A549 treated with AZD2906 at 1 μM for 4 hours (cell line): ENCODE results near the gene DHRS1. TPM values are rescaled to one million over a fixed set of nuclear protein-coding genes. Genes with fewer than 3 reads are reported as not detected.

Source experiments
- total RNA-seq: library from RNA; stranded (reverse); fragments of 200-300 nt; extraction: Qiagen RNA extraction; gene quantifications from 5 replicates; pipeline ENCODE4 v1.2.3, GENCODE V29; 2022

DHRS1 gene
- 9.9 to 12.1 TPM (median 12.0 TPM) in 5 replicates for total RNA-seq

DNA sequence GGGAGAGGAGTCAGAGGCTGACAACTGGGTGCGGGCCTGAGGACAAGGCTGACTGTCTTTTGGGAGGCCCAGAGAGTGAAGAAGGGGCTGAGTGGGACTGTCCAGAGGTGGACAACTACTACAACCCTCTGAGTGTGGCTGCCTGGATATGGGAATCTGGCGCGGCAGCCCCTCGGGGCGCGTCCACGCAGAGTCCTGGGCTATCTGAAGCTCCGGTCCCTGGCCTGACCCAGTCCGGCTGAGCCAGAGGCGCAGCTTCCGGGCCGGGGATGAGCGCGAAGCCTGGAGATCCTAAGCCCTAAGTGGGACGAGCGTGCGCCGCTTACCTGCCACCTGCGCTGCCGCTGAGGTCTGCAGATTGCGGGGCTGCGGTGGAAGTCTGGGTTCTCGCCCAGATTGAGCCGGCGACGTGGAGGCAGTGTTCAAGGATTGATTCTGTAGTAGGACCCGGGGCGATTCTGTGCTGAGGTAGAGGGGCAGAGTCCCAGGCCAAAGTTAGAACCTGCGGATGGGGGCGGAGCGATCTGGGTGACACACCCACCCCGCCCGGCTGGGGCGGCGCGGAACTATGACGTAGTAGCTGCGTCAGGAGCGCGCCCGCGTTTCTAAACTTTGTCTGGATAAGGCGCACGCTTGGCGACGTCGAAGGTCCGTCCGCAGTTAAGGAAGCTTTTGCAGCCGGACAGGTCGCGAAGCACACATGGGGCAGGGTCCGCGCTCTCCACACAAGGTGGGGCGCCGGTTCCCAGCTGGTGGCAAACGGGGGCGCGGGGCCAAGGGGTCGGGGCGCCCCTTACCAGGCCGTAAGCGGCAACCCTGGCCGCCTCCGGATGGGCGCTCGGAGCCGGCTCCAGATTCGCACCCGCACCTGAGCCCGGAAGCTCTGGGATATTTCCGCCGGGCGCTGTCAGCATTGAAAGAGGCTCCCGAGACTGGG is at the start of gene DHRS1, which contains the start of gene NOP9:
Gene DHRS1 (minus strand): TSS at position 526 of the 937 bp plus-strand sequence. CDS start 674 bp downstream, outside the sequence.
Gene NOP9 (plus strand): TSS at position 596 of the 937 bp plus-strand sequence. CDS start 105 bp downstream, at position 701.

DNA sequence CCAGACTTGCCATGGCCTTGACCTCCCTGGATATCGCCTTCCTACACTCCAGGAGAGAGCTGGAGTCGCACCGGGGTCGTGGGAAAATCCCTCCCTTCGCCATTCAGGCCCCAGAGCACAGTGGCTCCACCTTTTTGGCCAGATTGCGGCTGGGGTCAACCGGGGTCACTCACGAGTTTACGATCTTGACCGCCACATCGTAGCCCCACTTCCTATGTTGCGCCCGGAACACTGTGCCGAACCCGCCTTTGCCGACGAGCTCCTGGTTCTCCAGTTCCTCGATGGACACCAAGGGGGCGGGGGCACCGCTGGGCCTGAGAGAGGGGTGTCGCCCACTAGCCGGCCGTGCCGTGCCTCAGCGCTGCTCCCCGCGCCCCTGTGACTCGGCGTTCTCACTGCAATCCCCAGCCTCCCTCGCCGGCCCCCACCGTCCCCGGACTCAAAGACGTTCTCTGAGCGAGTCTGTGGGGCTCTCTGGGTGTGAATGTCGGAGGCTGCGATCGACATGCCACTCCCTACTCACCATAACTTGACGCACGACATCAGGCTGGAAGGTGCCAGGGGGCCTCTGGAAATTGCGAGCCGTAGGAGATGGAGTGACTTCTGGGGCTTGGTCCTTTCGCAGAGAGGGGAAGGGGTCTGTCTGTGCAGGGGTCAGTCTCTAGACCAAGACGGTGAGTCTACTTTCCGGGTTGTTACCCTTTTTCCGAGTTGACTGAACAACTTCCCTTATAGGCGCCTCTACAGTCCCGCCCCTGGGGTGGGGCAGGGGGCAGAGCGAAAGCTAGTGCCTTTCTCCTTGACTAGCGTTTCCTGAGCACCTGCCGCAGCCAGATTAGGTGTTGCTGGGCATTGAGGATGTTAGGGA is 39.9 kb upstream of the DHRS1 start, which contains the start of gene RIPK3:
Gene RIPK3 (minus strand): TSS at position 708 of the 868 bp plus-strand sequence. CDS start 165 bp downstream, at position 543.

GRCh38 chr14:24334431-24335291 is 35.1 kb upstream of the DHRS1 start, which contains the start of gene ADCY4:
Gene ADCY4, minus strand, starts transcription at chr14:24335071. Its CDS starts 419 bp downstream, at chr14:24334652.

DNA sequence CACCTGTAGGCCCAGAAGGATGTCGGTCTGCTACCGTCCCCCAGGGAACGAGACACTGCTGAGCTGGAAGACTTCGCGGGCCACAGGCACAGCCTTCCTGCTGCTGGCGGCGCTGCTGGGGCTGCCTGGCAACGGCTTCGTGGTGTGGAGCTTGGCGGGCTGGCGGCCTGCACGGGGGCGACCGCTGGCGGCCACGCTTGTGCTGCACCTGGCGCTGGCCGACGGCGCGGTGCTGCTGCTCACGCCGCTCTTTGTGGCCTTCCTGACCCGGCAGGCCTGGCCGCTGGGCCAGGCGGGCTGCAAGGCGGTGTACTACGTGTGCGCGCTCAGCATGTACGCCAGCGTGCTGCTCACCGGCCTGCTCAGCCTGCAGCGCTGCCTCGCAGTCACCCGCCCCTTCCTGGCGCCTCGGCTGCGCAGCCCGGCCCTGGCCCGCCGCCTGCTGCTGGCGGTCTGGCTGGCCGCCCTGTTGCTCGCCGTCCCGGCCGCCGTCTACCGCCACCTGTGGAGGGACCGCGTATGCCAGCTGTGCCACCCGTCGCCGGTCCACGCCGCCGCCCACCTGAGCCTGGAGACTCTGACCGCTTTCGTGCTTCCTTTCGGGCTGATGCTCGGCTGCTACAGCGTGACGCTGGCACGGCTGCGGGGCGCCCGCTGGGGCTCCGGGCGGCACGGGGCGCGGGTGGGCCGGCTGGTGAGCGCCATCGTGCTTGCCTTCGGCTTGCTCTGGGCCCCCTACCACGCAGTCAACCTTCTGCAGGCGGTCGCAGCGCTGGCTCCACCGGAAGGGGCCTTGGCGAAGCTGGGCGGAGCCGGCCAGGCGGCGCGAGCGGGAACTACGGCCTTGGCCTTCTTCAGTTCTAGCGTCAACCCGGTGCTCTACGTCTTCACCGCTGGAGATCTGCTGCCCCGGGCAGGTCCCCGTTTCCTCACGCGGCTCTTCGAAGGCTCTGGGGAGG is 11.3 kb upstream of the DHRS1 start, which contains the start of gene LTB4R:
Gene LTB4R (plus strand): TSS at position 857 of the 959 bp plus-strand sequence. CDS start 4,150 bp downstream, outside the sequence.

GRCh38 chr14:24309538-24310264 is 10.1 kb upstream of the DHRS1 start, which contains the start of gene LTB4R2:
Gene LTB4R2, plus strand, starts transcription at chr14:24310140. Its CDS starts 525 bp downstream, at chr14:24310665.

GRCh38 chr14:24307575-24308341 is 8.2 kb upstream of the DHRS1 start, which contains the start of gene CIDEB:
Gene CIDEB, minus strand, starts transcription at chr14:24307977. Its CDS starts 119 bp downstream, at chr14:24307858.

DNA sequence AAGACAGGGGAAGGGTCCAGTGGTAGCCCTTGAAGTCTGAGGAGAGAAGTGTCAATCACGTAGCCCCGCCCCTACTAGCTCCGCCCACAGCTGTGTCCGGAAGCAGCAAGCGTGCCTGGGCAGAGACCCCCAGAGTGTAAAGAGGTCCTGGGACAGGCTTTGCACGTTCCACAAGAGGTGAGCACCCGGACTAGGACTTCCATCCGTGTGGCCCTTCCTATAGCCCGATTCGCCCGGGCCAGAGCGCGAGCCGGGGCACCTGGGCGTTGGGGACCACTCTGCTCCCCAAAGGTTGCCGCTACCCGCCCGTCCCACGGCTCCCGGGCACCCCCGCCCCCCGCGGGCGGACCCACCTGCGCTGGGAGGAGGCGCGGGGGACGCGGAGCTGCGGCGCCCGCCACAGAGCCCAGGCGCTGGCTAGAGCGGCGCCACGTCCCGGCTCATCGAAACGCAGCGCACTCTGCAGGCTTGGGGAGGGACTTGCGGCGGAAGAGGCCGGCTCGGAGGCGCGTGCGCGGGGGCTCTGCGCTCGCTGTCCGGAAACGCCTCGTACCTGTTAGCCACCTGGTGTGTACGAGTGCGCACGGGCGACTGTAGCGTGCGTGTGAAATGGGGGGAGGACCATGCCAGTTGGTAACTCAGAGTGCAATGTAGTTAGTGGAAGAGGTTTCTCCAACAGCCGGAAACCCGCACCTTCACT is 28.3 kb downstream of the DHRS1 start, which contains the start of gene RABGGTA:
Gene RABGGTA (minus strand): TSS at position 464 of the 700 bp plus-strand sequence. CDS start 482 bp downstream, outside the sequence.

GRCh38 chr14:24262821-24263733 is 36.5 kb downstream of the DHRS1 start, which contains the start of gene TGM1:
Gene TGM1, minus strand, starts transcription at chr14:24263177. Its CDS starts 825 bp downstream, at chr14:24262352.

Other genes with a start within 250 kb of the DHRS1 start
- 0.48 to 0.59 TPM (median 0.49 TPM) in 5 replicates for gene CARMIL3, start 247.8 kb downstream of the DHRS1 start, total RNA-seq
- 0.05 to 0.12 TPM (median 0.06 TPM) in 4 of 5 replicates, not detected in the other for gene CPNE6, start 228.2 kb downstream of the DHRS1 start, total RNA-seq
- gene PCK2, start 205.5 kb downstream of the DHRS1 start, total RNA-seq, result 17.2 to 22.3 TPM (median 20.2 TPM) in 5 replicates
- gene DCAF11, start 185.0 kb downstream of the DHRS1 start, total RNA-seq, result 20.3 to 26.4 TPM (median 20.7 TPM) in 5 replicates
- 0.74 to 1.1 TPM (median 0.98 TPM) in 5 replicates for gene NRL, start 184.8 kb downstream of the DHRS1 start, total RNA-seq
- 0.10 to 0.13 TPM in 2 of 5 replicates, not detected in the others for gene FITM1, start 169.1 kb downstream of the DHRS1 start, total RNA-seq
- gene PSME1, start 163.6 kb downstream of the DHRS1 start, total RNA-seq, result 158 to 182 TPM (median 161 TPM) in 5 replicates
- gene EMC9, start 158.2 kb downstream of the DHRS1 start, total RNA-seq, result 46.5 to 62.7 TPM (median 58.0 TPM) in 5 replicates
- 150 to 197 TPM (median 159 TPM) in 5 replicates for gene PSME2, start 153.2 kb downstream of the DHRS1 start, total RNA-seq
- gene RNF31, start 152.3 kb downstream of the DHRS1 start, total RNA-seq, result 20.3 to 33.7 TPM (median 32.3 TPM) in 5 replicates
- gene IRF9, start 138.5 kb downstream of the DHRS1 start, total RNA-seq, result 15.6 to 20.2 TPM (median 16.5 TPM) in 5 replicates
- gene REC8, start 127.7 kb downstream of the DHRS1 start, total RNA-seq, result 2.7 to 5.3 TPM (median 3.3 TPM) in 5 replicates
- gene IPO4, start 111.0 kb downstream of the DHRS1 start, total RNA-seq, result 75.4 to 87.1 TPM (median 80.0 TPM) in 5 replicates
- 60.6 to 69.9 TPM (median 64.6 TPM) in 5 replicates for gene TM9SF1, start 104.3 kb downstream of the DHRS1 start, total RNA-seq
- not detected in 5 replicates for gene TSSK4, start 94.1 kb downstream of the DHRS1 start, total RNA-seq
- gene CHMP4A, start 86.3 kb downstream of the DHRS1 start, total RNA-seq, result 78.2 to 100.0 TPM (median 79.3 TPM) in 5 replicates
- 28.9 to 33.7 TPM (median 31.1 TPM) in 5 replicates for gene MDP1, start 83.7 kb downstream of the DHRS1 start, total RNA-seq
- gene NEDD8, start 67.4 kb downstream of the DHRS1 start, total RNA-seq, result 433 to 471 TPM (median 446 TPM) in 5 replicates
- gene GMPR2, start 66.9 kb downstream of the DHRS1 start, total RNA-seq, result 53.0 to 66.2 TPM (median 54.3 TPM) in 5 replicates
- 33.4 to 37.5 TPM (median 36.9 TPM) in 5 replicates for gene TINF2, start 57.2 kb downstream of the DHRS1 start, total RNA-seq
- gene TGM1, start 36.6 kb downstream of the DHRS1 start, total RNA-seq, result 0.93 to 1.8 TPM (median 1.1 TPM) in 5 replicates
- gene RABGGTA, start 28.2 kb downstream of the DHRS1 start, total RNA-seq, result 15.8 to 17.3 TPM (median 16.6 TPM) in 5 replicates
- 13.4 to 16.4 TPM (median 14.4 TPM) in 5 replicates for gene NOP9, start 70 bp upstream of the DHRS1 start, total RNA-seq
- gene CIDEB, start 8.2 kb upstream of the DHRS1 start, total RNA-seq, result 0.12 to 0.26 TPM (median 0.23 TPM) in 5 replicates
- 2.4 to 5.1 TPM (median 4.0 TPM) in 5 replicates for gene LTB4R2, start 10.4 kb upstream of the DHRS1 start, total RNA-seq
- 3.1 to 6.1 TPM (median 5.2 TPM) in 5 replicates for gene LTB4R, start 11.7 kb upstream of the DHRS1 start, total RNA-seq
- gene ADCY4, start 35.3 kb upstream of the DHRS1 start, total RNA-seq, result not detected in 5 replicates
- not detected in 5 replicates for gene RIPK3, start 40.2 kb upstream of the DHRS1 start, total RNA-seq
- 0.05 to 0.31 TPM (median 0.07 TPM) in 5 replicates for gene NFATC4, start 68.4 kb upstream of the DHRS1 start, total RNA-seq
- 0.31 to 0.44 TPM (median 0.41 TPM) in 5 replicates for gene NYNRIN, start 99.2 kb upstream of the DHRS1 start, total RNA-seq
- 1.0 to 1.7 TPM (median 1.3 TPM) in 5 replicates for gene CBLN3, start 129.9 kb upstream of the DHRS1 start, total RNA-seq
- gene KHNYN, start 130.2 kb upstream of the DHRS1 start, total RNA-seq, result 22.8 to 28.3 TPM (median 24.8 TPM) in 5 replicates
- 40.2 to 54.8 TPM (median 51.8 TPM) in 5 replicates for gene SDR39U1, start 143.0 kb upstream of the DHRS1 start, total RNA-seq
- not detected in 5 replicates for gene CMA1, start 208.5 kb upstream of the DHRS1 start, total RNA-seq